Common myeloid progenitor, CD34-positive (primary cell): Measurements from ENCODE around the gene NECTIN1.
A peak's percentile ranks its signal among the peaks of the same experiment; 100 is the strongest.

Source experiments
- CTCF ChIA-PET: fragments of 350-600 bp; sonication (Branson Sonifier 250); formaldehyde crosslinking; loops from one replicate; lab custom pipeline; 2021; ENCODE audit warnings: antibody characterized with exemption; lab: Charles Lee
- POLR2A ChIA-PET: fragments of 350-600 bp; sonication (Branson Sonifier 250); formaldehyde crosslinking; loops from one replicate; lab custom pipeline; 2021; ENCODE audit warnings: antibody characterized with exemption; lab: Charles Lee
- DNase-seq, 3 donors: peaks; one replicate each; pipeline versions ENCODE4 v3.0.0 to v3.0.0-alpha.2; 2013
- H3K27ac ChIP-seq, 2 experiments: 1 replicate in 1 of 2; 2 replicates in 1 of 2; pipeline ENCODE4 v1.7.0; 2013; ENCODE audit warnings: inconsistent platforms in 2 of 2, low read length in 2 of 2, mild to moderate bottlenecking in 2 of 2, low read depth in 1 of 2, moderate library complexity in 1 of 2; ENCODE audit not compliant: severe bottlenecking in 2 of 2, insufficient read depth in 1 of 2, poor library complexity in 1 of 2
- H3K27me3 ChIP-seq, 5 experiments: replicated peaks in 2 of 5; 1 replicate in 3 of 5; 2 replicates in 2 of 5; pipeline versions ENCODE4 v1.6.1 to v1.7.0; 2013; ENCODE audit warnings: low read length in 4 of 5, mild to moderate bottlenecking in 2 of 5, moderate library complexity in 2 of 5, inconsistent platforms in 1 of 5; ENCODE audit not compliant: insufficient read depth in 5 of 5, control insufficient read depth in 4 of 5
- H3K36me3 ChIP-seq, 4 experiments: 1 replicate in 2 of 4; 2 replicates in 2 of 4; pipeline versions ENCODE4 v1.6.1 to v1.7.0; 2013; ENCODE audit warnings: low read length in 3 of 4, control low read depth in 1 of 4, mild to moderate bottlenecking in 1 of 4; ENCODE audit not compliant: control insufficient read depth in 4 of 4, insufficient read depth in 4 of 4
- H3K4me1 ChIP-seq, 4 experiments: 1 replicate in 3 of 4; 2 replicates in 1 of 4; pipeline versions ENCODE4 v1.6.1 to v1.7.1; 2013; ENCODE audit warnings: low read length in 3 of 4, mild to moderate bottlenecking in 3 of 4, control low read depth in 1 of 4, inconsistent platforms in 1 of 4, moderate library complexity in 1 of 4; ENCODE audit not compliant: control insufficient read depth in 4 of 4, insufficient read depth in 4 of 4; ENCODE audit errors: control extremely low read depth in 1 of 4
- H3K4me3 ChIP-seq, 7 experiments: 1 replicate in 4 of 7; 2 replicates in 3 of 7; pipeline versions ENCODE4 v1.5.1 to v1.7.0; 2013; ENCODE audit warnings: mild to moderate bottlenecking in 7 of 7, low read length in 6 of 7, moderate library complexity in 6 of 7, inconsistent platforms in 2 of 7, low read depth in 2 of 7, control low read depth in 1 of 7; ENCODE audit not compliant: insufficient read depth in 4 of 7, control insufficient read depth in 1 of 7; ENCODE audit errors: extremely low read depth in 1 of 7
- H3K9me3 ChIP-seq, 5 experiments: 1 replicate in 4 of 5; 2 replicates in 1 of 5; pipeline versions ENCODE4 v1.6.1 to v1.7.1; 2013; ENCODE audit warnings: low read length in 4 of 5, mild to moderate bottlenecking in 2 of 5, inconsistent platforms in 1 of 5, low read depth in 1 of 5, moderate library complexity in 1 of 5; ENCODE audit not compliant: control insufficient read depth in 4 of 5, insufficient read depth in 2 of 5; ENCODE audit errors: control extremely low read depth in 1 of 5
- WGBS: methylation state at CpG from one replicate; pipeline ENCODE4 v1.1.5; 2013; ENCODE audit not compliant: insufficient coverage; 5-methylcytosine and 5-hydroxymethylcytosine counted together

NECTIN1 gene

GRCh38 chr11:119696378-119697222, 32.4 kb downstream of the NECTIN1 start:
- ChIA-PET CTCF (interaction anchor here (1.0 kb wide), 1 partner anchor 36 kb away, joined by 3 read pairs; no protein-coding TSS in a partner anchor), POLR2A (no interaction called here)
- no peak overlapping the region for H3K4me3 ChIP-seq
- H3K4me1 ChIP-seq, result peaks cover 2 to 44% (median 24%) of the 10 kb centered on the region in 4 experiments
- 92% methylated on average over 11 of the region's 20 CpGs for WGBS
- peaks cover 0 to 5% (median 0%) of the 10 kb centered on the region in 5 experiments for H3K27me3 ChIP-seq
- H3K27ac ChIP-seq, result no peak overlapping the region
- H3K36me3 ChIP-seq, result no peaks in the 10 kb centered on the region
- no peaks in the 10 kb centered on the region for H3K9me3 ChIP-seq
- peak in 1 of 3 donors; percentile 20 for DNase-seq

GRCh38 chr11:119694334-119694733, 34.7 kb downstream of the NECTIN1 start:
- 29% methylated on average over 1 of the region's 3 CpGs for WGBS
- POLR2A ChIA-PET, result interaction anchor here (1.0 kb wide), 1 partner anchor 20 kb away, joined by 4 read pairs; no protein-coding TSS in a partner anchor
- Histone ChIP-seq H3K4me3 (no peak overlapping the region), H3K27ac (no peak overlapping the region), H3K9me3 (no peaks in the 10 kb centered on the region), H3K36me3 (no peaks in the 10 kb centered on the region), H3K4me1 (peaks cover 2 to 58% (median 33%) of the 10 kb centered on the region in 4 experiments), H3K27me3 (peaks cover 0 to 5% (median 0%) of the 10 kb centered on the region in 5 experiments)
- peak; percentile 63 to 94 (median 90) for DNase-seq
- CTCF ChIA-PET, result interaction anchor here (1.0 to 3.7 kb wide), 11 partner anchors 10 to 477 kb away, joined by 3 to 22 read pairs (median 6); partner anchors contain the start of gene NECTIN1

DNA sequence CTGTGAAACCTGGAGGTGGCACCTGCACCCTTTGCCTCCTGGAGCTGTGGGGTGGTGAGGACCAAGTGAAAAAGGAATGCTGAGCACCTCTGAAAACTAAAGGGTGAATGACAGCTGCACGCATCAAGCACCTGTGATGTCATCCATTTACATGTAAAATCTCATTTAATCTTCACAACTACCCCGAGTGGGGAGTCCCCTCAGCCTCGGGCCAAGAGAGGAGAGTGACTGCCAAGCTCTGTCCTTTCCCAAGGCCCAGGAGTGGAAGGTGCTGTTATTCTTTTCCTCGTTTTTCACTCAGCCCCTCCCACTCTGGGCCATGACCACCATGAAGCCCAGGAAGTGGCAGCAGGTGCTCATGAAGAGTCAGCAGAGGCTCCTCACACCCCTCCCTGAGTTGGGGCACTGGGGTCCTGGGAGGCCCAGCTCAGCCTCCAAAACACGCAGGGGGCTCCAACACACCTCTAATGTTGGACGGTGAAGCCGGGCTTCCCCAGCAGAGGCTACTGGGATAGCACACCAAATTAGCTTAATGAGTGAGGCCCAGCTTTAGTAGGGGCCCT, 35.7 kb downstream of the NECTIN1 start:
- H3K4me3 ChIP-seq, result no peak overlapping the region
- ChIA-PET POLR2A (no interaction called here), CTCF (interaction anchor here (0.9 to 3.7 kb wide), 12 partner anchors 10 to 49 kb away, joined by 3 to 22 read pairs (median 5); partner anchors contain the start of gene NECTIN1)
- 100% methylated on average over 1 of the region's 7 CpGs for WGBS
- H3K4me1 ChIP-seq, result peaks cover 2 to 60% (median 33%) of the 10 kb centered on the region in 4 experiments
- H3K9me3 ChIP-seq, result no peaks in the 10 kb centered on the region
- no peaks in the 10 kb centered on the region for H3K36me3 ChIP-seq
- H3K27ac ChIP-seq, result no peak overlapping the region
- H3K27me3 ChIP-seq, result peaks cover 0 to 5% (median 0%) of the 10 kb centered on the region in 5 experiments
- DNase-seq, result peak in 1 of 3 donors; percentile 27

GRCh38 chr11:119692540-119692820, 36.5 kb downstream of the NECTIN1 start:
- peaks cover 2 to 62% (median 33%) of the 10 kb centered on the region in 4 experiments for H3K4me1 ChIP-seq
- WGBS, result 100% methylated on average over 1 of the region's 2 CpGs
- peaks cover 0 to 5% (median 0%) of the 10 kb centered on the region in 5 experiments for H3K27me3 ChIP-seq
- POLR2A ChIA-PET, result no interaction called here
- CTCF ChIA-PET, result interaction anchor here (0.7 to 3.7 kb wide), 7 partner anchors 10 to 37 kb away, joined by 3 to 22 read pairs (median 11); partner anchors contain the start of gene NECTIN1
- no peak overlapping the region for H3K4me3 ChIP-seq
- H3K27ac ChIP-seq, result no peak overlapping the region
- no peak for DNase-seq
- no peaks in the 10 kb centered on the region for H3K9me3 ChIP-seq
- no peaks in the 10 kb centered on the region for H3K36me3 ChIP-seq

DNA sequence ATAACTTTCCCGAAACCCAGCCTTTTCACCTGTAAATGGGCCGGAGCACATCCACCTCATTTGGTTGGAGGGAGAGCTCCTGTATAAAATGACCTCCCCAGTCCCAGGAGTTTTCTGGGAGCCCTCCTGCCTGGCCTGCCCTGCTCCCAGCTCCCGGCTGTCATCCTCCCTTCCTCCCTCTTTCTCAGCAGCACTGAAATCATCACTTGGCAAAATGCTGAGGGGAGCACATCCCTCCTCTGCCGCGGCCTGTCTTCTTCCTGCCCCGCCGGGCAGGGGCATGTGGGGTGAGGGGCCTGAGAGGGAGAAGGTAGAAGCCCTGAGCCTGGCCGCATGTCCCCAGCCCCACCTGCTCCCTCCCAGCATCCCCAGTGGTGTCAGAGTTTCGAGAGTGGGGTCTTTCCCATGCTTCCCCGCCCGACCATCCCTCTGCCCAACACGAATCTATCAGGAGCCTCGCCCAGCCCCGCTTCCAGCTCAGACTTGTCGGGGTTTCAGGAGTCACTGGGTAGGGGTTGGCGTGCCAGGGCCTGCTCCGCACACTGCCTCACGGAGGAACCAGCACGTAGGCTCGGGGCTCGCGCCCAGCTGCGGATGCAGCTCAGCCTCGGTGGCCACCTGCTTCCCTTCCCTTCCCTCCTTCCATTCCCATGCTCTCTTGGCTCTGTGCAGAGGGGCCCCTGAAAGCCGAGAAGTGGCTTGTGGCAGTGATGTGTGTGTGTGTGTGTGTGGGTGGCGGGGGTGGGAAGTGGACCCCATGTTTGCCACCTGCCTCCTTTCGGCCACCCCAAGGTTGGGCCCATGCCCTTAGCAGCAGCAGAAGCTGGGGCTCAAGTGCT, 37.1 kb downstream of the NECTIN1 start:
- no peak for DNase-seq
- Histone ChIP-seq H3K27me3 (peaks cover 0 to 5% (median 0%) of the 10 kb centered on the region in 5 experiments), H3K36me3 (no peaks in the 10 kb centered on the region), H3K4me1 (peaks cover 2 to 67% (median 33%) of the 10 kb centered on the region in 4 experiments), H3K27ac (no peak overlapping the region), H3K9me3 (no peaks in the 10 kb centered on the region), H3K4me3 (no peak overlapping the region)
- 95% methylated on average over 7 of the region's 27 CpGs for WGBS
- POLR2A ChIA-PET, result no interaction called here
- CTCF ChIA-PET, result interaction anchor here (0.7 to 3.7 kb wide), 11 partner anchors 9 to 48 kb away, joined by 3 to 15 read pairs (median 3); partner anchors contain the start of gene NECTIN1

DNA sequence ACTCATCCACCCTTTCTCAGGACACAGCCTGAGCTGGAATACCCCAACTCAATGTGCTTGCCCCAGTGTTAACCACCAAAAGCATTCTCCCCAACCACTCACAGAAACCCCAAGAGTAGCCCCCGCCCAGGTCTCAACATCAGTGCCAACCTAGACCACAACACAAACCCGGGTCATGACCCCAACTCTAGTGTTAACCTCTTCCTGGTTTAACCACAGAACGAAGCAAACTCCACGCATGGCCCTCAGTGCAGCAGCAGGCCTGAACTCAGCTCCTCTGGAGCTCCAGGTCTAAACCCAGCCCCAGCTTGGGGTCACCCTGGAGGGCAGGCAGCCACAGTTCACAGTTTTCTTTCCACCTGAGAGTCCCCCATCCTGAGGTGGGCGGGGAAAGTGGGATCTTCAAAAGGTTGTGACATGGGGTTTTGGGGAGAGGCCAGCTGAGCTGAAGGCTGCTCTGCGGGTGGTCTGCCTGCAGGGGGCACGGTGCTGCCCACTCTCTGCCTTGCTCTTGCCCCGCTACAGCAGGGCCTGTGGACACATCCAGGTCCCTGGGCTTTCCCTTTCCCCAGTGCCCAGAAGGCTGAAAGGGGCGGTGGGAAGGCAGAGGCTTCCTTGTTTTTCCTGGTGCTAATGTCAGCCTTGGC, 37.9 kb downstream of the NECTIN1 start:
- CTCF ChIA-PET, result interaction anchor here (0.6 to 2.9 kb wide), 10 partner anchors 8 to 1717 kb away, joined by 3 to 15 read pairs (median 3); partner anchors contain the start of gene NECTIN1
- no peak overlapping the region for H3K4me3 ChIP-seq
- 27% methylated on average over 5 of the region's 9 CpGs for WGBS
- H3K27ac ChIP-seq, result no peak overlapping the region
- DNase-seq, result peak; percentile 24 to 80 (median 75)
- H3K9me3 ChIP-seq, result no peaks in the 10 kb centered on the region
- H3K36me3 ChIP-seq, result no peaks in the 10 kb centered on the region
- POLR2A ChIA-PET, result no interaction called here
- H3K4me1 ChIP-seq, result peaks cover 2 to 67% (median 31%) of the 10 kb centered on the region in 4 experiments
- peaks cover 0 to 5% (median 0%) of the 10 kb centered on the region in 5 experiments for H3K27me3 ChIP-seq
